GM12875 (cell line): ENCODE measurements around the gene IGSF5.

Experiments used
- H3K4me3 ChIP-seq: one replicate; pipeline ENCODE4 v1.5.1; 2011; ENCODE audit warnings: low read depth, low read length, control low read depth
- CTCF ChIP-seq: IDR thresholded peaks from 2 replicates; pipeline ENCODE4 v1.5.1; 2011; ENCODE audit warnings: low read depth, mild to moderate bottlenecking, control low read depth, inconsistent platforms, low read length, moderate library complexity, borderline replicate concordance; ENCODE audit not compliant: insufficient read depth

Gene IGSF5

GRCh38 chr21:39850333-39850732 lies 105.3 kb downstream of the IGSF5 start:
- H3K4me3 ChIP-seq: no peak overlapping the region
- TF ChIP-seq CTCF: no peak

- no peak for TF ChIP-seq CTCF
- no peak overlapping the region for H3K4me3 ChIP-seq
Observed at GRCh38 chr21:39851002-39851618, 106.1 kb downstream of the IGSF5 start.
